Motor neuron (in vitro differentiated cells): ENCODE results near the gene MEI1. TPM values are rescaled to one million over a fixed set of nuclear protein-coding genes. Genes with fewer than 3 reads are reported as not detected.
A peak's percentile ranks its signal among the peaks of the same experiment; 100 is the strongest.

Experiments
- ATAC-seq, 8 experiments: fragments of 200-7000 bp; cut with Tn5 transposase; replicated peaks in 6 of 8; 2 replicates each; pipeline ENCODE4 v1.8.0; 2021; ENCODE audit warnings: mild to moderate bottlenecking in 8 of 8, moderate library complexity in 8 of 8
- H3K27ac ChIP-seq, 2 donors: fragments of 250-450 bp; sonication (Bioruptor Pico); 2 replicates each; pipeline ENCODE4 v1.9.0; 2021; ENCODE audit warnings: antibody characterized with exemption in 2 of 2, mild to moderate bottlenecking in 2 of 2, moderate library complexity in 1 of 2
- H3K4me1 ChIP-seq, 2 donors: fragments of 250-450 bp; sonication (Bioruptor Pico); replicated peaks in 1 of 2; 2 replicates each; pipeline ENCODE4 v1.6.1; 2021; ENCODE audit warnings: antibody characterized with exemption in 2 of 2, mild to moderate bottlenecking in 2 of 2, moderate library complexity in 1 of 2
- H3K4me3 ChIP-seq, 5 donors: fragments of 250-450 bp; sonication (Bioruptor Pico); 2 replicates each; pipeline ENCODE4 v1.9.0; 2021; ENCODE audit warnings: antibody characterized with exemption in 5 of 5, mild to moderate bottlenecking in 5 of 5, moderate library complexity in 4 of 5
- WGBS, 10 experiments: fragments of 450-650 bp; shearing (Covaris generic); methylation state at CpG; one replicate each; pipeline ENCODE4 v1.0.0; 2022; 5-methylcytosine and 5-hydroxymethylcytosine counted together
- in situ Hi-C, 9 experiments: fragments of 400-800 bp; cut with MboI; loops; one replicate each; pipeline ENCODE4 v1.15.0; 2021; ENCODE audit warnings: low sequenced_read_pairs in 9 of 9, low pct_unique_long_range_greater_than_20kb in 2 of 9; ENCODE audit not compliant: unreplicated experiment in 9 of 9
- total RNA-seq, 8 experiments: library from RNA; unstranded; fragments of 300-600 nt; gene quantifications; 2 replicates each; pipeline versions ENCODE4 v1.2.3 to v1.2.4, GENCODE V29; 2022

The MEI1 gene
- total RNA-seq, 8 experiments from 2014 or later, result 0.11 to 3.5 (median 2.1) TPM; not detected in 1

- Histone ChIP-seq H3K4me3 (no peak overlapping the region), H3K27ac (no peak overlapping the region), H3K4me1 (no peaks in the 10 kb centered on the region)
- 40% methylated on average over 1 of the region's 1 CpG; no CpG with 5 or more reads in 9 of the 10 experiments for WGBS, 10 experiments
- peak in 4 of 8 experiments; percentile 12 to 25 (median 18) for ATAC-seq
- in situ Hi-C loops, result no loop called here
Measured at GRCh38 chr22:41781507-41781906, 82.2 kb downstream of the MEI1 start.

- in situ Hi-C loops, result no loop called here
- ATAC-seq, result peak in 1 of 8 experiments; percentile 25
- H3K27ac ChIP-seq, result no peak overlapping the region
- no peak overlapping the region for H3K4me3 ChIP-seq
- H3K4me1 ChIP-seq, result no peaks in the 10 kb centered on the region
- WGBS, 10 experiments, result 75 to 100% (median 81%) methylated on average over 1 to 5 of the region's 6 CpGs; no CpG with 5 or more reads in 2 of the 10 experiments
Measured at GRCh38 chr22:41782316-41782715, 83.0 kb downstream of the MEI1 start.

GRCh38 chr22:41782751-41783150 lies 83.4 kb downstream of the MEI1 start:
- in situ Hi-C loops, result no loop called here
- 60 to 100% (median 68%) methylated on average over 1 to 2 of the region's 2 CpGs; no CpG with 5 or more reads in 4 of the 10 experiments for WGBS, 10 experiments
- no peak overlapping the region for H3K27ac ChIP-seq
- ATAC-seq, result no peak
- no peaks in the 10 kb centered on the region for H3K4me1 ChIP-seq
- H3K4me3 ChIP-seq, result no peak overlapping the region

- in situ Hi-C loops, result no loop called here
- WGBS, 10 experiments, result 63 to 92% (median 78%) methylated on average over 1 to 2 of the region's 2 CpGs; no CpG with 5 or more reads in 4 of the 10 experiments
- Histone ChIP-seq H3K27ac (no peak overlapping the region), H3K4me1 (no peaks in the 10 kb centered on the region), H3K4me3 (no peak overlapping the region)
- ATAC-seq, result no peak
Measured at GRCh38 chr22:41787331-41787730, 88.0 kb downstream of the MEI1 start.

- in situ Hi-C loops, result no loop called here
- H3K4me3 ChIP-seq, result no peak overlapping the region
- ATAC-seq, result no peak
- no peak overlapping the region for H3K27ac ChIP-seq
- H3K4me1 ChIP-seq, result no peaks in the 10 kb centered on the region
- 80 to 100% (median 89%) methylated on average over 1 to 3 of the region's 3 CpGs; no CpG with 5 or more reads in 3 of the 10 experiments for WGBS, 10 experiments
Measured at GRCh38 chr22:41793871-41794270, 94.6 kb downstream of the MEI1 start.

- Histone ChIP-seq H3K4me3 (no peak overlapping the region), H3K27ac (no peak overlapping the region), H3K4me1 (peaks cover 7 to 17% of the 10 kb centered on the region in 2 donors)
- WGBS, 10 experiments, result 67 to 100% (median 90%) methylated on average over 1 of the region's 2 CpGs; no CpG with 5 or more reads in 6 of the 10 experiments
- ATAC-seq, result no peak
- in situ Hi-C loops, result no loop called here
Measured at GRCh38 chr22:41798736-41799135, 99.4 kb downstream of the MEI1 start.

GRCh38 chr22:41799486-41800347 lies 100.4 kb downstream of the MEI1 start:
- in situ Hi-C loops, result loop anchor here in 2 of 9 experiments (25.0 kb wide), 2 partner anchors 87 to 138 kb away; partner anchors contain the start of genes CENPM (in 1 of the 2) and TNFRSF13C (in 1 of the 2)

GRCh38 chr22:41800348-41801146 lies 101.2 kb downstream of the MEI1 start, which contains the start of gene CCDC134:
CCDC134 (plus strand) TSS chr22:41800679; CDS start chr22:41808891, 8,212 bp downstream.
- H3K27ac ChIP-seq, result peak within 1 kb of the TSS; percentile 53 to 73
- peaks cover 7 to 17% of the 10 kb centered on the region in 2 donors for H3K4me1 ChIP-seq
- H3K4me3 ChIP-seq, result peak within 1 kb of the TSS; percentile 61 to 93 (median 68)
- peak; percentile 96 to 99 (median 98) for ATAC-seq
- in situ Hi-C loops, result loop anchor here in 2 of 9 experiments (25.0 kb wide), 2 partner anchors 88 to 137 kb away; partner anchors contain the start of genes CENPM (in 1 of the 2) and TNFRSF13C (in 1 of the 2)
- 0 to 6% (median 0%) methylated on average over 1 to 3 of the region's 52 CpGs; no CpG with 5 or more reads in 5 of the 10 experiments for WGBS, 10 experiments

More at GRCh38 chr22:41799486-41800347, 100.4 kb downstream of the MEI1 start:
- WGBS, 10 experiments, result 4 to 65% (median 18%) methylated on average over 1 to 19 of the region's 38 CpGs; no CpG with 5 or more reads in 2 of the 10 experiments
- ATAC-seq, result peak in 7 of 8 experiments; percentile 15 to 51 (median 29)
- H3K4me3 ChIP-seq, result peak overlapping the region; percentile 61 to 93 (median 68)
- peaks cover 7 to 17% of the 10 kb centered on the region in 2 donors for H3K4me1 ChIP-seq
- H3K27ac ChIP-seq, result peak overlapping the region; percentile 53 to 73

- H3K27ac ChIP-seq, result no peak overlapping the region
- WGBS, 10 experiments, result 0 to 80% (median 50%) methylated on average over 1 to 3 of the region's 4 CpGs; no CpG with 5 or more reads in 1 of the 10 experiments
- peaks cover 7 to 17% of the 10 kb centered on the region in 2 donors for H3K4me1 ChIP-seq
- in situ Hi-C loops, result loop anchor here in 2 of 9 experiments (25.0 kb wide), 2 partner anchors 89 to 136 kb away; partner anchors contain the start of genes CENPM (in 1 of the 2) and TNFRSF13C (in 1 of the 2)
- peak overlapping the region; percentile 61 to 93 (median 68) for H3K4me3 ChIP-seq
- ATAC-seq, result no peak
Measured at GRCh38 chr22:41801147-41801819, 102.0 kb downstream of the MEI1 start.

- in situ Hi-C loops, result loop anchor here in 2 of 9 experiments (25.0 kb wide), 2 partner anchors 90 to 135 kb away; partner anchors contain the start of genes CENPM (in 1 of the 2) and TNFRSF13C (in 1 of the 2)
- no peak for ATAC-seq
Measured at GRCh38 chr22:41801886-41802285, 102.6 kb downstream of the MEI1 start.

GRCh38 chr22:41805639-41806038 lies 106.3 kb downstream of the MEI1 start:
- no peak overlapping the region for H3K4me3 ChIP-seq
- H3K27ac ChIP-seq, result no peak overlapping the region
- in situ Hi-C loops, result loop anchor here in 2 of 9 experiments (25.0 kb wide), 2 partner anchors 93 to 132 kb away; partner anchors contain the start of genes CENPM (in 1 of the 2) and TNFRSF13C (in 1 of the 2)
- ATAC-seq, result no peak
- peaks cover 0 to 6% of the 10 kb centered on the region in 2 donors for H3K4me1 ChIP-seq

More at GRCh38 chr22:41801886-41802285, 102.6 kb downstream of the MEI1 start:
- H3K4me1 ChIP-seq, result peaks cover 7 to 17% of the 10 kb centered on the region in 2 donors
- peak overlapping the region in 3 of 5 donors; percentile 61 to 93 (median 68) for H3K4me3 ChIP-seq
- 29 to 100% (median 77%) methylated on average over 1 to 2 of the region's 2 CpGs; no CpG with 5 or more reads in 2 of the 10 experiments for WGBS, 10 experiments
- H3K27ac ChIP-seq, result no peak overlapping the region
